Thymus (tissue), 11 donors: Measurements from ENCODE around the gene PDE10A. TPM values are rescaled to one million over a fixed set of nuclear protein-coding genes. Genes with fewer than 3 reads are reported as not detected.

Source experiments
- DNase-seq, 9 donors: peaks; one replicate each; pipeline ENCODE4 v3.0.0-alpha.2; 2013; ENCODE audit warnings: low spot score in 9 of 9, low read depth in 6 of 9, missing footprints in 1 of 9
- H3K27ac ChIP-seq, 2 donors: one replicate each; pipeline ENCODE4 v1.5.1; 2013; ENCODE audit warnings: control low read depth in 1 of 2, low read depth in 1 of 2, low read length in 1 of 2, mild to moderate bottlenecking in 1 of 2, moderate library complexity in 1 of 2
- H3K27me3 ChIP-seq, 2 donors: one replicate each; pipeline ENCODE4 v1.5.1; 2013; ENCODE audit warnings: low read length in 1 of 2; ENCODE audit not compliant: control insufficient read depth in 2 of 2, insufficient read depth in 1 of 2
- H3K36me3 ChIP-seq, 2 donors: one replicate each; pipeline ENCODE4 v1.5.1; 2013; ENCODE audit warnings: low read length in 1 of 2, mild to moderate bottlenecking in 1 of 2, moderate library complexity in 1 of 2; ENCODE audit not compliant: control insufficient read depth in 2 of 2, insufficient read depth in 2 of 2
- H3K4me1 ChIP-seq, 2 donors: one replicate each; pipeline ENCODE4 v1.5.1; 2013; ENCODE audit warnings: low read length in 2 of 2; ENCODE audit not compliant: control insufficient read depth in 2 of 2, insufficient read depth in 2 of 2
- H3K4me3 ChIP-seq, 2 donors: one replicate each; pipeline ENCODE4 v1.5.1; 2013; ENCODE audit warnings: low read length in 2 of 2, control low read depth in 1 of 2, mild to moderate bottlenecking in 1 of 2
- H3K9me3 ChIP-seq, 2 donors: one replicate each; pipeline ENCODE4 v1.5.1; 2013; ENCODE audit warnings: low read length in 1 of 2, mild to moderate bottlenecking in 1 of 2; ENCODE audit not compliant: control insufficient read depth in 2 of 2, insufficient read depth in 1 of 2
- WGBS: extraction: QIAGEN DNeasy Blood & Tissue Kit; methylation state at CpG from one replicate; pipeline ENCODE4 v1.1.7; 2013; 5-methylcytosine and 5-hydroxymethylcytosine counted together
- polyA plus RNA-seq: library from polyadenylated mRNA; stranded (reverse); fragments of 200-250 nt; gene quantifications from one replicate; pipeline ENCODE4 v1.2.3, GENCODE V29; 2013
- total RNA-seq: library from RNA; stranded (reverse); fragments of 120-200 nt; gene quantifications from one replicate; pipeline ENCODE4 v1.2.4, GENCODE V29; 2013
- donor health status: healthy.

Gene PDE10A
- total and polyA plus RNA-seq, 2 donors, result 0.94 to 3.2 TPM

- Histone ChIP-seq H3K27ac (no peak overlapping the region), H3K4me3 (no peak overlapping the region), H3K9me3 (peaks cover 0 to under 1% of the 10 kb centered on the region in 2 donors), H3K4me1 (no peaks in the 10 kb centered on the region), H3K27me3 (peaks cover 0 to 4% of the 10 kb centered on the region in 2 donors), H3K36me3 (no peaks in the 10 kb centered on the region)
- 98% methylated on average over 3 of the region's 3 CpGs for WGBS
- DNase-seq, result no peak
Observed at GRCh38 chr6:165306955-165307354, 356.1 kb downstream of the PDE10A start.

GRCh38 chr6:165301372-165302246 is 361.4 kb downstream of the PDE10A start:
- WGBS, result 96% methylated on average over 38 of the region's 38 CpGs
- no peak overlapping the region for H3K27ac ChIP-seq
- no peak overlapping the region for H3K4me3 ChIP-seq
- H3K36me3 ChIP-seq, result no peaks in the 10 kb centered on the region
- peaks cover 0 to 8% of the 10 kb centered on the region in 2 donors for H3K9me3 ChIP-seq
- H3K4me1 ChIP-seq, result no peaks in the 10 kb centered on the region
- no peaks in the 10 kb centered on the region for H3K27me3 ChIP-seq
- DNase-seq, result no peak

- no peak for DNase-seq
- H3K36me3 ChIP-seq, result no peaks in the 10 kb centered on the region
- 90% methylated on average over 13 of the region's 13 CpGs for WGBS
- H3K27ac ChIP-seq, result no peak overlapping the region
- H3K4me1 ChIP-seq, result no peaks in the 10 kb centered on the region
- H3K27me3 ChIP-seq, result no peaks in the 10 kb centered on the region
- no peak overlapping the region for H3K4me3 ChIP-seq
- peaks cover 0 to 8% of the 10 kb centered on the region in 2 donors for H3K9me3 ChIP-seq
Observed at GRCh38 chr6:165300422-165300936, 362.6 kb downstream of the PDE10A start.

GRCh38 chr6:165298875-165299274 is 364.2 kb downstream of the PDE10A start:
- WGBS, result 92% methylated on average over 5 of the region's 5 CpGs
- H3K36me3 ChIP-seq, result no peaks in the 10 kb centered on the region

GRCh38 chr6:165298402-165298801 is 364.6 kb downstream of the PDE10A start:
- Histone ChIP-seq H3K27me3 (no peaks in the 10 kb centered on the region), H3K4me3 (no peak overlapping the region), H3K9me3 (peaks cover 0 to 8% of the 10 kb centered on the region in 2 donors), H3K4me1 (no peaks in the 10 kb centered on the region), H3K27ac (no peak overlapping the region), H3K36me3 (no peaks in the 10 kb centered on the region)
- WGBS, result 97% methylated on average over 6 of the region's 6 CpGs
- DNase-seq, result no peak

More at GRCh38 chr6:165298875-165299274, 364.2 kb downstream of the PDE10A start:
- Histone ChIP-seq H3K27me3 (no peaks in the 10 kb centered on the region), H3K27ac (no peak overlapping the region), H3K9me3 (peaks cover 0 to 8% of the 10 kb centered on the region in 2 donors), H3K4me3 (no peak overlapping the region), H3K4me1 (no peaks in the 10 kb centered on the region)
- DNase-seq, result no peak

- no peak for DNase-seq
- H3K27me3 ChIP-seq, result no peaks in the 10 kb centered on the region
- H3K9me3 ChIP-seq, result no peaks in the 10 kb centered on the region
- H3K4me3 ChIP-seq, result no peak overlapping the region
- H3K27ac ChIP-seq, result no peak overlapping the region
- H3K4me1 ChIP-seq, result no peaks in the 10 kb centered on the region
- H3K36me3 ChIP-seq, result no peaks in the 10 kb centered on the region
- 86% methylated on average over 6 of the region's 6 CpGs for WGBS
Observed at GRCh38 chr6:165292657-165293056, 370.4 kb downstream of the PDE10A start.
